HEK293 (cell line): ENCODE measurements around the gene KLHL29.

Experiments used
- CTCF ChIA-PET: fragments of 350-600 bp; formaldehyde crosslinking; extraction: SDS; loops from one replicate; lab custom pipeline; 2021; ENCODE audit warnings: antibody characterized with exemption; lab: Yijun Ruan, JAX
- POLR2A ChIA-PET: fragments of 300-600 bp; formaldehyde crosslinking; extraction: SDS; loops from one replicate; lab custom pipeline; 2020; ENCODE audit warnings: antibody characterized with exemption, inconsistent platforms; lab: Yijun Ruan, JAX
- H3K27ac ChIP-seq: fragments of 200-500 bp; sonication (Bioruptor generic); 2 replicates; pipeline ENCODE4 v1.5.1; 2014; ENCODE audit warnings: low read depth, low read length, control low read depth, inconsistent platforms; ENCODE audit errors: extremely low read depth
- H3K36me3 ChIP-seq, 2 experiments: fragments of 200-500 bp in 1 of 2; sonication (Bioruptor generic) in 1 of 2; 1 replicate in 1 of 2; 2 replicates in 1 of 2; pipeline ENCODE4 v1.5.1; 2014 to 2017; ENCODE audit warnings: inconsistent platforms in 2 of 2, low read length in 2 of 2; ENCODE audit not compliant: control insufficient read depth in 2 of 2, insufficient read depth in 1 of 2
- H3K4me1 ChIP-seq: fragments of 200-500 bp; sonication (Bioruptor generic); 2 replicates; pipeline ENCODE4 v1.5.1; 2014; ENCODE audit warnings: mild to moderate bottlenecking, low read length, inconsistent platforms; ENCODE audit not compliant: control insufficient read depth, insufficient read depth
- H3K4me3 ChIP-seq: 2 replicates; pipeline ENCODE4 v1.5.1; 2011; ENCODE audit warnings: low read depth, mild to moderate bottlenecking, control low read depth, low read length, moderate library complexity
- H3K9me3 ChIP-seq: fragments of 200-500 bp; sonication (Bioruptor generic); 2 replicates; pipeline ENCODE4 v1.5.1; 2014; ENCODE audit warnings: low read depth, low read length, inconsistent platforms; ENCODE audit not compliant: control insufficient read depth, insufficient read depth
- HOXA7 ChIP-seq: sonication (generic); formaldehyde crosslinking; IDR thresholded peaks from 2 replicates; pipeline ENCODE4 v1.8.1; 2022; ENCODE audit warnings: missing genetic modification reagents, borderline replicate concordance
- PRDM1 ChIP-seq: fragments of 450-650 bp; formaldehyde crosslinking; IDR thresholded peaks from 2 replicates; pipeline ENCODE4; 2016; ENCODE audit warnings: missing biosample characterization, missing genetic modification characterization
- SALL2 ChIP-seq: fragments of 450-650 bp; formaldehyde crosslinking; IDR thresholded peaks from 2 replicates; pipeline ENCODE4 v1.5.0; 2017; ENCODE audit warnings: missing biosample characterization, mild to moderate bottlenecking, missing genetic modification characterization, borderline replicate concordance
- ZBTB20 ChIP-seq: fragments of 450-650 bp; formaldehyde crosslinking; IDR thresholded peaks from 2 replicates; pipeline ENCODE4 v1.5.1; 2016; ENCODE audit warnings: missing biosample characterization, missing genetic modification characterization
- ZNF133 ChIP-seq: fragments of 450-650 bp; formaldehyde crosslinking; IDR thresholded peaks from 2 replicates; pipeline ENCODE4 v1.5.1; 2016; ENCODE audit warnings: missing biosample characterization, missing genetic modification characterization
- ZNF146 ChIP-seq: fragments of 450-650 bp; formaldehyde crosslinking; IDR thresholded peaks from 2 replicates; pipeline ENCODE4 v1.5.1; 2016; ENCODE audit warnings: missing biosample characterization, missing genetic modification characterization
- ZNF274 ChIP-seq, 2 experiments: fragments of 200-500 bp in 1 of 2; fragments of 450-650 bp in 1 of 2; sonication (Bioruptor generic) in 1 of 2; formaldehyde crosslinking in 1 of 2; IDR thresholded peaks; 2 replicates each; pipeline versions ENCODE4 v1.5.1 to v1.6.1; 2014 to 2016; ENCODE audit warnings: borderline replicate concordance in 1 of 2, inconsistent platforms in 1 of 2, low read length in 1 of 2, missing biosample characterization in 1 of 2, missing genetic modification characterization in 1 of 2
- ZNF416 ChIP-seq: fragments of 450-650 bp; formaldehyde crosslinking; IDR thresholded peaks from 2 replicates; pipeline ENCODE4 v1.5.1; 2016; ENCODE audit warnings: missing biosample characterization, missing genetic modification characterization
- ZNF48 ChIP-seq: fragments of 450-650 bp; formaldehyde crosslinking; IDR thresholded peaks from 2 replicates; pipeline ENCODE4 v1.5.1; 2016; ENCODE audit warnings: missing biosample characterization, missing genetic modification characterization
- ZNF501 ChIP-seq: fragments of 450-650 bp; formaldehyde crosslinking; IDR thresholded peaks from 2 replicates; pipeline ENCODE4 v1.5.1; 2016; ENCODE audit warnings: missing biosample characterization, missing genetic modification characterization
- ZNF623 ChIP-seq: fragments of 450-650 bp; formaldehyde crosslinking; IDR thresholded peaks from 2 replicates; pipeline ENCODE4 v1.5.1; 2016; ENCODE audit warnings: missing biosample characterization, missing genetic modification characterization
- ZNF792 ChIP-seq: fragments of 450-650 bp; formaldehyde crosslinking; IDR thresholded peaks from 2 replicates; pipeline ENCODE4 v1.5.1; 2016; ENCODE audit warnings: missing biosample characterization, missing genetic modification characterization
- TF ChIP-seq, protein P1 (sequence below): fragments of 450-650 bp; formaldehyde crosslinking; IDR thresholded peaks from 2 replicates; pipeline ENCODE4 v1.5.1; 2016; ENCODE audit warnings: missing biosample characterization, missing genetic modification characterization, low read depth
- TF ChIP-seq, protein P2 (sequence below): fragments of 450-650 bp; formaldehyde crosslinking; IDR thresholded peaks from 2 replicates; pipeline ENCODE4 v1.5.1; 2016; ENCODE audit warnings: missing biosample characterization, missing genetic modification characterization, borderline replicate concordance
- TF ChIP-seq, protein P3 (sequence below): fragments of 450-650 bp; formaldehyde crosslinking; IDR thresholded peaks from 2 replicates; pipeline ENCODE4 v1.5.1; 2017; ENCODE audit warnings: missing biosample characterization, missing genetic modification characterization
- TF ChIP-seq, protein P4 (sequence below): fragments of 450-650 bp; formaldehyde crosslinking; IDR thresholded peaks from 2 replicates; pipeline ENCODE4 v1.5.1; 2016; ENCODE audit warnings: missing biosample characterization, missing genetic modification characterization
- TF ChIP-seq, protein P5 (sequence below): fragments of 450-650 bp; formaldehyde crosslinking; IDR thresholded peaks from 2 replicates; pipeline ENCODE4 v1.5.1; 2016; ENCODE audit warnings: missing biosample characterization, missing genetic modification characterization
- TF ChIP-seq, protein P6 (sequence below): fragments of 450-650 bp; IDR thresholded peaks from 2 replicates; pipeline ENCODE4 v1.5.1; 2018; ENCODE audit warnings: missing biosample characterization, mild to moderate bottlenecking, missing genetic modification characterization

The KLHL29 gene

DNA sequence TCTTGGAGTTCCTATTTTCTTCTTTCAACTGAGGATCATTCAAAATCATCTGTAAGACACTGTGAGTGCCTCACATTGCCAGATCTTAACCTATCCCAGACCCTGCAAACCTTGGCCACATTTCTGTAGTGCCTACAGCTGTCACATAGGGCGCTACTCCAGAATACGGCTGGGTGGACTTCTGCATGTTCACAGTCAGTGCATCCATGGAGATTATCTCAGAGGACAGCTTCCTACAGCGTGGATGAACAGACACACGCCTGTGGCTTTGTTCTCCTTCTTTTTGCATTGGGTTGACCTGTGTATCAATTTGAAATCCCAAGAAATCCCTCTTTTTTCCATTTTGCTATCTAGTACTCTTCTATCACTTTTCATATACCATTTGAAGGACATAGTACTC, 1.9 kb upstream of the KLHL29 start:
- CTCF ChIA-PET, result no interaction called here

More for the DNA sequence above, 1.9 kb upstream of the KLHL29 start:
- Histone ChIP-seq H3K9me3 (no peaks in the 10 kb centered on the region), H3K4me3 (no peak overlapping the region), H3K27ac (no peak overlapping the region), H3K4me1 (peaks cover 14% of the 10 kb centered on the region; the same call in 1 of the 2 replicates), H3K36me3 (no peaks in the 10 kb centered on the region)
- TF ChIP-seq SALL2 (tag by site-specific recombination), result no peak
- TF ChIP-seq ZNF48 (tag by site-specific recombination), result no peak
- TF ChIP-seq, protein P1, sequence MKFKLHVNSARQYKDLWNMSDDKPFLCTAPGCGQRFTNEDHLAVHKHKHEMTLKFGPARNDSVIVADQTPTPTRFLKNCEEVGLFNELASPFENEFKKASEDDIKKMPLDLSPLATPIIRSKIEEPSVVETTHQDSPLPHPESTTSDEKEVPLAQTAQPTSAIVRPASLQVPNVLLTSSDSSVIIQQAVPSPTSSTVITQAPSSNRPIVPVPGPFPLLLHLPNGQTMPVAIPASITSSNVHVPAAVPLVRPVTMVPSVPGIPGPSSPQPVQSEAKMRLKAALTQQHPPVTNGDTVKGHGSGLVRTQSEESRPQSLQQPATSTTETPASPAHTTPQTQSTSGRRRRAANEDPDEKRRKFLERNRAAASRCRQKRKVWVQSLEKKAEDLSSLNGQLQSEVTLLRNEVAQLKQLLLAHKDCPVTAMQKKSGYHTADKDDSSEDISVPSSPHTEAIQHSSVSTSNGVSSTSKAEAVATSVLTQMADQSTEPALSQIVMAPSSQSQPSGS, result no peak
- TF ChIP-seq, protein P2, sequence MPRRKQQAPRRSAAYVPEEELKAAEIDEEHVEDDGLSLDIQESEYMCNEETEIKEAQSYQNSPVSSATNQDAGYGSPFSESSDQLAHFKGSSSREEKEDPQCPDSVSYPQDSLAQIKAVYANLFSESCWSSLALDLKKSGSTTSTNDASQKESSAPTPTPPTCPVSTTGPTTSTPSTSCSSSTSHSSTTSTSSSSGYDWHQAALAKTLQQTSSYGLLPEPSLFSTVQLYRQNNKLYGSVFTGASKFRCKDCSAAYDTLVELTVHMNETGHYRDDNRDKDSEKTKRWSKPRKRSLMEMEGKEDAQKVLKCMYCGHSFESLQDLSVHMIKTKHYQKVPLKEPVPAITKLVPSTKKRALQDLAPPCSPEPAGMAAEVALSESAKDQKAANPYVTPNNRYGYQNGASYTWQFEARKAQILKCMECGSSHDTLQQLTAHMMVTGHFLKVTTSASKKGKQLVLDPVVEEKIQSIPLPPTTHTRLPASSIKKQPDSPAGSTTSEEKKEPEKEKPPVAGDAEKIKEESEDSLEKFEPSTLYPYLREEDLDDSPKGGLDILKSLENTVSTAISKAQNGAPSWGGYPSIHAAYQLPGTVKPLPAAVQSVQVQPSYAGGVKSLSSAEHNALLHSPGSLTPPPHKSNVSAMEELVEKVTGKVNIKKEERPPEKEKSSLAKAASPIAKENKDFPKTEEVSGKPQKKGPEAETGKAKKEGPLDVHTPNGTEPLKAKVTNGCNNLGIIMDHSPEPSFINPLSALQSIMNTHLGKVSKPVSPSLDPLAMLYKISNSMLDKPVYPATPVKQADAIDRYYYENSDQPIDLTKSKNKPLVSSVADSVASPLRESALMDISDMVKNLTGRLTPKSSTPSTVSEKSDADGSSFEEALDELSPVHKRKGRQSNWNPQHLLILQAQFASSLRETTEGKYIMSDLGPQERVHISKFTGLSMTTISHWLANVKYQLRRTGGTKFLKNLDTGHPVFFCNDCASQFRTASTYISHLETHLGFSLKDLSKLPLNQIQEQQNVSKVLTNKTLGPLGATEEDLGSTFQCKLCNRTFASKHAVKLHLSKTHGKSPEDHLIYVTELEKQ (tag by site-specific recombination), result no peak
- TF ChIP-seq ZBTB20 (tag by site-specific recombination), result no peak
- TF ChIP-seq, protein P3, sequence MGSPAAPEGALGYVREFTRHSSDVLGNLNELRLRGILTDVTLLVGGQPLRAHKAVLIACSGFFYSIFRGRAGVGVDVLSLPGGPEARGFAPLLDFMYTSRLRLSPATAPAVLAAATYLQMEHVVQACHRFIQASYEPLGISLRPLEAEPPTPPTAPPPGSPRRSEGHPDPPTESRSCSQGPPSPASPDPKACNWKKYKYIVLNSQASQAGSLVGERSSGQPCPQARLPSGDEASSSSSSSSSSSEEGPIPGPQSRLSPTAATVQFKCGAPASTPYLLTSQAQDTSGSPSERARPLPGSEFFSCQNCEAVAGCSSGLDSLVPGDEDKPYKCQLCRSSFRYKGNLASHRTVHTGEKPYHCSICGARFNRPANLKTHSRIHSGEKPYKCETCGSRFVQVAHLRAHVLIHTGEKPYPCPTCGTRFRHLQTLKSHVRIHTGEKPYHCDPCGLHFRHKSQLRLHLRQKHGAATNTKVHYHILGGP (tag by site-specific recombination), result no peak
- no peak for TF ChIP-seq ZNF416 (tag by site-specific recombination)
- TF ChIP-seq ZNF146 (tag by site-specific recombination), result no peak
- no peak for TF ChIP-seq HOXA7 (CRISPR knock-in tag)
- TF ChIP-seq PRDM1 (tag by site-specific recombination), result no peak
- TF ChIP-seq, protein P4, sequence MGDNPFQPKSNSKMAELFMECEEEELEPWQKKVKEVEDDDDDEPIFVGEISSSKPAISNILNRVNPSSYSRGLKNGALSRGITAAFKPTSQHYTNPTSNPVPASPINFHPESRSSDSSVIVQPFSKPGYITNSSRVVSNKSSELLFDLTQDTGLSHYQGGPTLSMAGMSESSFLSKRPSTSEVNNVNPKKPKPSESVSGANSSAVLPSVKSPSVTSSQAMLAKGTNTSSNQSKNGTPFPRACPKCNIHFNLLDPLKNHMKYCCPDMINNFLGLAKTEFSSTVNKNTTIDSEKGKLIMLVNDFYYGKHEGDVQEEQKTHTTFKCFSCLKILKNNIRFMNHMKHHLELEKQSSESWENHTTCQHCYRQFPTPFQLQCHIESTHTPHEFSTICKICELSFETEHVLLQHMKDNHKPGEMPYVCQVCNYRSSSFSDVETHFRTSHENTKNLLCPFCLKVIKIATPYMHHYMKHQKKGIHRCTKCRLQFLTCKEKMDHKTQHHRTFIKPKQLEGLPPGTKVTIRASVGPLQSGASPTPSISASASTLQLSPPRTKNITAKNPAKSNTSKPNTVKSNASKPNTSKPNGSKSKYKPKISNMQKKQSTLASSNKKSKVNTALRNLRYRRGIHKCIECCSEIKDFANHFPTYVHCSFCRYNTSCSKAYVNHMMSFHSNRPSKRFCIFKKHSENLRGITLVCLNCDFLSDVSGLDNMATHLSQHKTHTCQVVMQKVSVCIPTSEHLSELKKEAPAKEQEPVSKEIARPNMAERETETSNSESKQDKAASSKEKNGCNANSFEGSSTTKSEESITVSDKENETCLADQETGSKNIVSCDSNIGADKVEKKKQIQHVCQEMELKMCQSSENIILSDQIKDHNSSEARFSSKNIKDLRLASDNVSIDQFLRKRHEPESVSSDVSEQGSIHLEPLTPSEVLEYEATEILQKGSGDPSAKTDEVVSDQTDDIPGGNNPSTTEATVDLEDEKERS (tag by site-specific recombination), result no peak
- TF ChIP-seq ZNF501 (tag by site-specific recombination), result no peak
- no peak for TF ChIP-seq ZNF623 (tag by site-specific recombination)
- no peak for TF ChIP-seq ZNF274 (IDR thresholded peaks at IDR 0.05; ENCODE audit: low read length)
- TF ChIP-seq ZNF274 (tag by site-specific recombination; IDR thresholded peaks at IDR 0.05; ENCODE audit: borderline replicate concordance), result no peak
- TF ChIP-seq, protein P5, sequence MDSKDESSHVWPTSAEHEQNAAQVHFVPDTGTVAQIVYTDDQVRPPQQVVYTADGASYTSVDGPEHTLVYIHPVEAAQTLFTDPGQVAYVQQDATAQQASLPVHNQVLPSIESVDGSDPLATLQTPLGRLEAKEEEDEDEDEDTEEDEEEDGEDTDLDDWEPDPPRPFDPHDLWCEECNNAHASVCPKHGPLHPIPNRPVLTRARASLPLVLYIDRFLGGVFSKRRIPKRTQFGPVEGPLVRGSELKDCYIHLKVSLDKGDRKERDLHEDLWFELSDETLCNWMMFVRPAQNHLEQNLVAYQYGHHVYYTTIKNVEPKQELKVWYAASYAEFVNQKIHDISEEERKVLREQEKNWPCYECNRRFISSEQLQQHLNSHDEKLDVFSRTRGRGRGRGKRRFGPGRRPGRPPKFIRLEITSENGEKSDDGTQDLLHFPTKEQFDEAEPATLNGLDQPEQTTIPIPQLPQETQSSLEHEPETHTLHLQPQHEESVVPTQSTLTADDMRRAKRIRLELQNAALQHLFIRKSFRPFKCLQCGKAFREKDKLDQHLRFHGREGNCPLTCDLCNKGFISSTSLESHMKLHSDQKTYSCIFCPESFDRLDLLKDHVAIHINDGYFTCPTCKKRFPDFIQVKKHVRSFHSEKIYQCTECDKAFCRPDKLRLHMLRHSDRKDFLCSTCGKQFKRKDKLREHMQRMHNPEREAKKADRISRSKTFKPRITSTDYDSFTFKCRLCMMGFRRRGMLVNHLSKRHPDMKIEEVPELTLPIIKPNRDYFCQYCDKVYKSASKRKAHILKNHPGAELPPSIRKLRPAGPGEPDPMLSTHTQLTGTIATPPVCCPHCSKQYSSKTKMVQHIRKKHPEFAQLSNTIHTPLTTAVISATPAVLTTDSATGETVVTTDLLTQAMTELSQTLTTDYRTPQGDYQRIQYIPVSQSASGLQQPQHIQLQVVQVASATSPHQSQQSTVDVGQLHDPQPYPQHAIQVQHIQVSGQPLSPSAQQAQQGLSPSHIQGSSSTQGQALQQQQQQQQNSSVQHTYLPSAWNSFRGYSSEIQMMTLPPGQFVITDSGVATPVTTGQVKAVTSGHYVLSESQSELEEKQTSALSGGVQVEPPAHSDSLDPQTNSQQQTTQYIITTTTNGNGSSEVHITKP (tag by site-specific recombination), result no peak
- no peak for TF ChIP-seq ZNF792 (tag by site-specific recombination)
- TF ChIP-seq, protein P6, sequence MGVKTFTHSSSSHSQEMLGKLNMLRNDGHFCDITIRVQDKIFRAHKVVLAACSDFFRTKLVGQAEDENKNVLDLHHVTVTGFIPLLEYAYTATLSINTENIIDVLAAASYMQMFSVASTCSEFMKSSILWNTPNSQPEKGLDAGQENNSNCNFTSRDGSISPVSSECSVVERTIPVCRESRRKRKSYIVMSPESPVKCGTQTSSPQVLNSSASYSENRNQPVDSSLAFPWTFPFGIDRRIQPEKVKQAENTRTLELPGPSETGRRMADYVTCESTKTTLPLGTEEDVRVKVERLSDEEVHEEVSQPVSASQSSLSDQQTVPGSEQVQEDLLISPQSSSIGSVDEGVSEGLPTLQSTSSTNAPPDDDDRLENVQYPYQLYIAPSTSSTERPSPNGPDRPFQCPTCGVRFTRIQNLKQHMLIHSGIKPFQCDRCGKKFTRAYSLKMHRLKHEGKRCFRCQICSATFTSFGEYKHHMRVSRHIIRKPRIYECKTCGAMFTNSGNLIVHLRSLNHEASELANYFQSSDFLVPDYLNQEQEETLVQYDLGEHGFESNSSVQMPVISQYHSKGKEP (tag by site-specific recombination), result no peak
- TF ChIP-seq ZNF133, result no peak
- POLR2A ChIA-PET, result no interaction called here
